HT1080 (cell line): ENCODE results near the gene PRM1. TPM values are rescaled to one million over a fixed set of nuclear protein-coding genes. Genes with fewer than 3 reads are reported as not detected.

Experiments
- DNase-seq: peaks from one replicate; pipeline ENCODE4 v3.0.0-alpha.2; 2015; ENCODE audit warnings: low read depth
- total RNA-seq: library from RNA; depleted of rRNA; stranded (reverse); fragments of >200 nt; shearing (Covaris generic); gene quantifications from 2 replicates; pipeline ENCODE4 v1.2.3, GENCODE V29; 2014

PRM1 gene
- total RNA-seq, 1 experiment from 2014 or later = not detected

GRCh38 chr16:11273721-11274324 is 7.3 kb downstream of the PRM1 start:
- peak; percentile 44 for DNase-seq

DNA sequence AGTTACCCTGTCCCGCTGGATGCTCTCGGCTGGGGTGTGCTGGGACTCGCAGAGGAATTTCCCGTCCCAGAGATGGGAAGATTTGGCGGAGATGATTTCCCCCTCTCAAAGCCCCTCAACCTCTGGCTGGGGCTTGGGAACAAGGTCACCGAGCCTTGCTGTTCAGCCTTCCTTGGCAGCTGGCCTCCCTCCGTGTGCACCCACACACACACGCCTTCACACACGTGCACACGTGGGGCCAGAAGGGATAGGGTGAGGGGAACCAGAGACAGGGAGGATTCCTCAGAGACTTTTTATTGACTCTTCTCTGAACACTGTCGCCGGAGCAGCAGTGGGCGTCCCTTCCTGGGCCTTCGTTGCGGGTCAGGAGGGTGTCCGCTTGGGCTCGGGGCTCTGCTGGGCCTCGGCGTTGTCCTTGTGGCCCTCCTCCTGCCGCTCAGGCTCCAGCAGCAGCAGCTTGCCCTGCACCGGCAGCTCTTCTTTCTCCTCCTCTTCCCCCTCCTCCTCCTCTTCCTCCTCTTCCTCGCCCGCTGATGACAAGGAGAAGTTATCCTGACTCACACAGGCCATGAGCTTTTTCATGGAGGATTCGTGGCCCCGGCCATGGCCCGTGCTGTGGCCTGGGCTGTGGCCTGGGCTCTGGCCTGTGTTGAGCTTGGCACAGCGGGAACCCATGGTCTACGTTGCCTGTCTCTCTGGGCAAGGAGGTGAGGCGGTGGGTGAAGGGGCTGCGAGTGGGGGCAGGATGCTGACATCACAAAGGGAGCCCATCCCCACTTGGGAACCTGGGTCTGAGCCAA is 8.0 kb downstream of the PRM1 start, which contains the start of gene PRM3:
TSS of gene PRM3 (minus strand) at position 709 of the 800 bp plus-strand sequence. CDS start at position 675, 34 bp downstream.
- DNase-seq = peak; percentile 56

DNA sequence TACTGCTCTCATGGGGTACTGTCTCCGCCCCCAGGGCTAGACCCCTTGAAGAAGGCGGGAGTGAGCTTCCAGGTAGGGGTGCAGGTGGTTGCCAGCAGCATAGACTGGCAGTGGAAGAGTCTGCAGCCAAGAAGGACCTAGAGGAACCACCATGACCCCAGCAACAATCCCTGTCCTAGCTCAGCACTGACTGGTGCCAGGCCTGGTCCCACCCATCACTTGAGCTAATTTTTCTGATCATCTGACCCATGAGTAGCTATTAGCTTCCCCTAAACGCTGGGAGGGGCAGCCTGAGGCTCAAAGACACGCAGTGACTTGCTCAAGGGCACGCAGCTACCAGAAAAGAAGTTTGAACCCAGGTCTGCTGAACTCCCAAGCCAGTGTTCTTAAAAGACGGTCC is 8.6 kb downstream of the PRM1 start:
- DNase-seq = no peak

DNA sequence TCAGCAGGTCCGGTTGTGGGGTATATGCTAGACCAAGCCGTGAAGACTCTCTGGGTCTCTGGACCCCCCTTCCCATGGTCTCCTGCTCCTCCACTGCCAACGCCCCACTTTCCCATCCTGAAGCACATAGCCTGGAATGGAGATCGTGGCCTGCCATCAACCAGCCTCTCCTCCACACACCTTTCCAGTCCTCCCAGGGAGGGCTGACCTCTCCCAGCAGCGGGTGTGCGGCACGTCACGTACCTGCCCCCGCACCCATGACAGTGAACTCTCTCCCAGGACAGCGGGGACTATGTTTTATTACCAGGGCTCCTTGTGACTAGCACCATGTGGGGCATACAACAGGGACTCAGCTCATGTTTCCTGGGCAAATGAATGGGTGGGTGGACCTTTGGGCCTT is 9.5 kb downstream of the PRM1 start:
- no peak for DNase-seq

GRCh38 chr16:11270602-11271162 is 10.4 kb downstream of the PRM1 start:
- DNase-seq = no peak

DNA sequence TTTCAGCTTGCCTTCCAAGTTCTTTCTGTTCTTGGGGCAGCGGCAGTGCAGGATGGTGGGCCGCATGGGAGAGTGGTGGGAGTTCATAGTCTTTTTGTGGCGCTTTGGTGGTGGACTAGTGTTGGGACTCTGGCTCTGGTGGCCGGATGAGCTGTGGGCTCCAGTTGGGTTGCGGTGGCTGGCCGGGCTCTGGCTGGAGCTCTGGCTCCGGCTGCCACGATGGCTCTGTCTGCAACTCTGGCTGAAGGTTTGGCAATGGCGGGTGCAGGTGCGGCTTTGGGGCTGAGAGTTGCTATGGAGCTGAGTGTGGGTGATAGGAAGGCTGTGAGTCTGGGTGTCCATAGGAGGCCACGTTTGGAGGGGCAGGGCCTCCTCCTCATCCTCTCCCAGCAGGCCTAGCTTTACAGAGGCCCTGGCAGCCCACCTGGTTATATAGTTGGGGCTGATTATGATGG is 12.2 kb downstream of the PRM1 start, which contains the start of gene TNP2:
TSS of gene TNP2 (minus strand) at position 405 of the 455 bp plus-strand sequence. CDS start at position 342, 63 bp downstream.
- no peak for DNase-seq

DNA sequence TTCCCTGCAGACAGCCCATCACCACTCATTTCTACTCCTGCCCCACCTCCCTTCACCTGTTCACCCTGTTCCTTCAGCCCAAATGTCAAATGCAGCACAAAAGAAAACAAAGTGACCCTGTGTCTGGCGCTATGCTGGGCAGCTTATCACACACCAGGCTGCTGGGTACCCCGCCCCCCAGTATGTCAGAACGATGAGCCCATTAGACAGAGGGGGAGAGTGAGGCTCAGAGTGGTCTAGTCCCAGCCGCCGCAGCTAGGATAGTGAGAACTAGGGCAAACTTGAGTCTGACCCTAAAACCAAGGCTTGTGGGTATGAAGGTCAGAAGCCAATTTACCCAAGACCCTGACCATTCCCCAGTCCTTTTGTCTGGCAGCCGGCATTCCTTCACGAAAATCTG is 16.0 kb downstream of the PRM1 start:
- DNase-seq = no peak

GRCh38 chr16:11264155-11264832 is 16.8 kb downstream of the PRM1 start:
- DNase-seq = no peak

- DNase-seq = no peak
Observed at GRCh38 chr16:11263737-11264136, 17.4 kb downstream of the PRM1 start.

DNA sequence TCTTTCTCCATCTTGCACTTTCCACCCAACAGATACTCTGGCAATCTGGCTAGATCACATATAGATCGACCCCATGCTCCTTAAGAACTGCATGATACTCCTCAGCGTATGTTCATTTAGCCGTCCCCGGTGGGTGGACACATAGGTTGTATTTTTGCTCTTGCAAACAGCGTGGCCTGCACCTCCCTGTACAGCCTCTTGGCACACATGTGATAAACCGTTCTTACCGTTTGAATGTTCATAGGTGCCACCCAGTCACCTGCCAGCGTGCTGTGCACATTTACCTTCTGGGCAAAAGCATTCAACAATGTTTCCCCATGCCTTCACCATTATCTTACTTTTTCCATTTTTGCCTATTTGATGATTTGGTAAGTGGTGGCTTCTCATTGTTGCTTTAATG is 18.2 kb downstream of the PRM1 start:
- no peak for DNase-seq

DNA sequence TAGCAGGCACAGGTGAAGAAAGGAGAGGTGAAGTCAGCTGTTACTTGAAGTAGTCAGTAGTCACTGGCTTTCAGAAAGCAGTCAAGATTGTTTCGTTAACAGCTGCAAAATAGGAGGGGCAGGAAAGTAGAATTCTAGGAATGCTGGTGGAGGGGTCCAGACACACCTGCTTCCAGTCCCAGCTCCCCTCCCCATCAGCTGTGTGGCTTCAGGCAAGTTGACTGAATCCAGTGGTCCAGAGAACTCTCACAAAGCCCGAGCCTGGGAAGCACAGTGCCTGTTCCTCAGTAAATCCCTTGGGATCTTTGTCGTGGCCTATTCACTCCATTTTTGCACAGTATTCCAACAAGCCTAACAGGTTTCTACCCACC is 20.5 kb downstream of the PRM1 start:
- no peak for DNase-seq

GRCh38 chr16:11259655-11260595 is 21.2 kb downstream of the PRM1 start:
- no peak for DNase-seq

- no peak for DNase-seq
Observed at GRCh38 chr16:11258553-11259492, 22.3 kb downstream of the PRM1 start.

DNA sequence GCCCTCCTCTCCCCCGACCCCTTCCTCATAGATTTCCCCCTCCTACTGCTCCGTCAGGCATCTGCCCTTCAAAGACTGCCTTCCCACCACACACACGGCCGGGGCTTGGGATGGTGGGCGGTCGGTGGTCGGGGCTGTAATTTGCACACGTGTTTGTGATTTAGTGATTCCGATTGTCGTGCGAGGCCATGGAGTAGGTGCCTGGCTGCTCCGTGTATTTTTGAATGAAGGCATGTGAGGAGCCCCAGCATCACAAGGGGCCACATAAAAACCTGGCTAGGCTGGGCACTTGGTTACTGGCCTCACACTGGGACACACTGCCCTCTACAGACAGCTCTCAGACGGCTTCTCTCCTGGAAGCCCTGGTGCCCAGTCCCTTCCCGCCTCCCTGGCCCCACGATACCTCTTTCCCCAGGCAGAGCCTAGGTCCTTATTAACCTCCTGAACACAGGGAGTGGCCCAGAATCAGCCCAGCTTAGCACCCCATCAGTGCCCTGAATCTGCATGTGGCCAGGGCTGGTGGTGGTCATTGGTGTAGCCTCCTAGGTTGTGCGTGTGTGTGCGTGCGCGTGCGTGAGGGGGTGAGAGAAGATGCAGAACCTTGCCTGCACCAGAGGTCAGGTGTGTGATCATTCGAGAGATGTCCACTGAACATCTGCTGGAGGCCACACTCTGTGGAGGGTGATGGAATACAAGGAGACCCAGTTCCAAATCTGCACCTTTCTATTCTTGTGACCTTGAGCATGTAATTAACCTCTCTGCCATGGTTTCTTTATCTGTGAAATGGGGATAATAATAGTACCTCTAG is 23.8 kb downstream of the PRM1 start:
- DNase-seq = peak; percentile 80

DNA sequence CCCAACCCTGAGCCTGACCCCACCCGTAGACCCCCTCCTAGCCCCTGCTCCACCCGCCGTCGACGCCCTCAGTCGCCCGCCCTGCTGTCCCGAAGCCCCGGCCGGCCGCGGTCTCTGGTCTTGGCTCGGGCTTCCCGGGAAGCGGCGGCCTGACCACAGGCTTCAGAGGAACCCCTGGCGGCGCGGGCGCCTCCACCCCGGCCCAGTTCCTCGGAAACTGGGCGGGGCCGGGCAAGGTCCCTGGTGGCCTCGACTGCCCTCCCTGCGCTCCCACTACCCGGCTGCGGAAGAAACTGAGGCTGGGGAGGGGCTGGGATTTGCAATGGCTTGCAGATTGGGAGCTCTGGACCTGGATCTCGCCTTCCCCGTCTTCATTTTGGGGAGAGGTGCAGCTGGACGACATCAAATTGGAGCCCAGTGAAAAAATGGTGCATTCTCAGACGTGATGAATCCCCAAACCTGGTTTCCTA is 24.4 kb downstream of the PRM1 start:
- peak; percentile 32 for DNase-seq

- peak; percentile 77 for DNase-seq
Observed at GRCh38 chr16:11255737-11256660, 25.1 kb downstream of the PRM1 start, which contains the start of gene SOCS1. SOCS1 (minus strand) TSS chr16:11256204; CDS start chr16:11255478, 726 bp downstream.
